Urinary bladder (tissue), 4 donors: Measurements from ENCODE around the gene SMO. TPM values are rescaled to one million over a fixed set of nuclear protein-coding genes. Genes with fewer than 3 reads are reported as not detected.
A peak's percentile ranks its signal among the peaks of the same experiment; 100 is the strongest.

Source experiments
- DNase-seq: peaks from one replicate; pipeline ENCODE4 v3.0.0-alpha.2; 2015; ENCODE audit errors: extremely low spot score
- H3K27ac ChIP-seq: one replicate; pipeline ENCODE4 v1.5.1; 2013; ENCODE audit warnings: low read depth, mild to moderate bottlenecking, moderate library complexity
- H3K36me3 ChIP-seq: one replicate; pipeline ENCODE4 v1.6.1; 2013; ENCODE audit warnings: mild to moderate bottlenecking, moderate library complexity; ENCODE audit not compliant: insufficient read depth
- H3K4me1 ChIP-seq: one replicate; pipeline ENCODE4 v1.6.1; 2013; ENCODE audit warnings: mild to moderate bottlenecking, moderate library complexity; ENCODE audit not compliant: insufficient read depth
- H3K4me3 ChIP-seq: one replicate; pipeline ENCODE4 v1.5.1; 2013; ENCODE audit warnings: low read depth, low read length
- WGBS: extraction: QIAGEN DNeasy Blood & Tissue Kit; methylation state at CpG from one replicate; pipeline ENCODE4 v1.1.7; 2013; 5-methylcytosine and 5-hydroxymethylcytosine counted together
- polyA plus RNA-seq: library from polyadenylated mRNA; stranded (reverse); fragments of 200-250 nt; gene quantifications from one replicate; pipeline ENCODE4 v1.2.3, GENCODE V29; 2013
- total RNA-seq: library from RNA; depleted of rRNA; stranded (reverse); fragments of >200 nt; gene quantifications from one replicate; pipeline ENCODE4 v1.2.3, GENCODE V29; 2014
- donor health status: healthy with polysubstance abuse.
- donor health status: healthy.

The SMO gene
- total RNA-seq: 35.2 TPM
- 16.7 TPM for polyA plus RNA-seq

DNA sequence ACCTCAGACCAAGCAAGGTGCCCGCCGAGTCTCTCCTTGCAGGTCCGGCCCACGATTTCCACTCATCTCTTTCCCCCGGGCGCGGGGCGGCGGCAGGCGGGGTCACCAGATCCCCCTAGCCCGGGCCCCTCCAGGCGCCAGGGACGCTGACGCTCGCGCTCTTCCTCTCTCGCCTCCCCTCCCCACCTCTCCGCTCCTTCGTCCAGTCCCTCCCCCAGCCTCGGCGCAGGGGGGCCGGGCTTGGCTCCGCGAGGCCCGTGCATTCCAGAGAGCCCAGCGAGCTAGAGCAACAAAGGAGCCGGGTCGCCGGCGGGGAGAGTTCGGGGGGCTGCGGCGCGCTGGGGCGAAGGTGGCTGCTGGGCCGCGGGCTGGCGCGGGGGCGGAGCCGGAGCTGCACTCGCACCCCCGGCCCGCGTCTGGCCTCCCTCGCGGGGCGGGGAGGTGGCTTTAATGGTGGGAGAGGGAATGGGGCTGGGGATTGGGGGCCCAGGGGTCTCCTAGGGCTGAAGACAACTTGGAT lies at the start of gene SMO:
Gene SMO, plus strand, starts transcription at position 262 of the 520 bp plus-strand sequence. CDS start 519 bp downstream, outside the sequence.
- WGBS: 2% methylated on average over 48 of the region's 48 CpGs
- Histone ChIP-seq H3K27ac (peak within 1 kb of the TSS; percentile 30), H3K4me1 (no peaks in the 10 kb centered on the region), H3K4me3 (peak within 1 kb of the TSS; percentile 76), H3K36me3 (no peaks in the 10 kb centered on the region)
- peak; percentile 78 for DNase-seq

DNA sequence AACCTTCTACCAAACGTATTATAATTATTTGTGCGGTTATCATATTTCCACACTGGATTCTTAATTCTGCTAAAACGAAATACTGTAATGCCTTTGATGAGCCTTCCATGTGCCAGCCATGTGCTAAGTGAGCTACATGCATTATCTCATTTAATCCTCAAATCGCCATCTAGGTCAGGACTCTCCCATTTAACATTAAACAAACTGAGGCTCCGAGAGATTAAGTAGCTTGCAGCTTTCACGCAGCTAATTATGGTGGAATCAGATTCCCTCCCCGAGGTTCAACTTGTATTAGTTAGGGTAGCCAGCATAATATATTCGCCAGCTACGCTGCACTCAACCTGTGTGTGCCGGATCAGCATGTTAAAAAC lies 44.7 kb upstream of the SMO start:
- WGBS: 50% methylated on average over 10 of the region's 10 CpGs
- no peak for DNase-seq
- peaks cover 4% of the 10 kb centered on the region for H3K4me1 ChIP-seq
- H3K4me3 ChIP-seq: no peak overlapping the region
- H3K36me3 ChIP-seq: no peaks in the 10 kb centered on the region
- no peak overlapping the region for H3K27ac ChIP-seq

DNA sequence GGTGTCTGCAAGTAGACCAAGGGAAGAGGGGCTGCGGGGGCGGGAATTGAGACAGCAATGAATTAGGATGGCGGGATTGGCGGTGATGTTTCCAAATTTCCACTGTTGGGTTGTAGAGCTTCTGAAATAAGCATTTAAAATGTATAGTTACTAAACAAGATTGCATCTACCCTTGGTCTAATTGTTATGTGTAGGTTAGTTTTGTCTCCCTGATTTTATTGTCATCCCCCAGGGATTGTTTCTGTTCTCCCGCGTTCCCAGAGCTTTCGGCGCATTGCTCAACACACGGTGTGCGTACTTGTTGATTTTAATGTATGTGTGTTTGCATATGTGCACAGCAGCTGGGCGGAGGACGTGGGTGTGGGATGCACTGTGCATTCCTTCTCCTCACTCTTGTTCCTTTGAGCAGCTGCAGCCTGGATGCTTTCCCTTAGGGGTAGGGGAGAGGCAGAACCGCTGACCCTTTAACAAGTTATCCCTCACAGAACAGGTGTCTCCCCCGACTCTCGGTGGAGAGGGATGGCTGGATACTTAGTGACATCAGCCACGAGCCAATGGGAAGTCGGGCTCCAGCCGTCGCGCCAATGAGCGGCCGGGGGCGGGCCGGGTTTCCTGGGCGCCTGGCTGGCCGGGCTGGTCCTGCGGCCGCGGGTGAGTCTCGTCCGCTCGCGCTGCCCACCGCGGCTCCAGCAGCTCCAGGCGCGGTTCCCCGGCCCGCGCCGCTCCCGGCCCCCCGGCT lies 44.2 kb upstream of the SMO start, which contains the start of gene TSPAN33:
Gene TSPAN33, plus strand, starts transcription at position 613 of the 739 bp plus-strand sequence. CDS start 274 bp downstream, outside the sequence.
- peak; percentile 46 for DNase-seq

DNA sequence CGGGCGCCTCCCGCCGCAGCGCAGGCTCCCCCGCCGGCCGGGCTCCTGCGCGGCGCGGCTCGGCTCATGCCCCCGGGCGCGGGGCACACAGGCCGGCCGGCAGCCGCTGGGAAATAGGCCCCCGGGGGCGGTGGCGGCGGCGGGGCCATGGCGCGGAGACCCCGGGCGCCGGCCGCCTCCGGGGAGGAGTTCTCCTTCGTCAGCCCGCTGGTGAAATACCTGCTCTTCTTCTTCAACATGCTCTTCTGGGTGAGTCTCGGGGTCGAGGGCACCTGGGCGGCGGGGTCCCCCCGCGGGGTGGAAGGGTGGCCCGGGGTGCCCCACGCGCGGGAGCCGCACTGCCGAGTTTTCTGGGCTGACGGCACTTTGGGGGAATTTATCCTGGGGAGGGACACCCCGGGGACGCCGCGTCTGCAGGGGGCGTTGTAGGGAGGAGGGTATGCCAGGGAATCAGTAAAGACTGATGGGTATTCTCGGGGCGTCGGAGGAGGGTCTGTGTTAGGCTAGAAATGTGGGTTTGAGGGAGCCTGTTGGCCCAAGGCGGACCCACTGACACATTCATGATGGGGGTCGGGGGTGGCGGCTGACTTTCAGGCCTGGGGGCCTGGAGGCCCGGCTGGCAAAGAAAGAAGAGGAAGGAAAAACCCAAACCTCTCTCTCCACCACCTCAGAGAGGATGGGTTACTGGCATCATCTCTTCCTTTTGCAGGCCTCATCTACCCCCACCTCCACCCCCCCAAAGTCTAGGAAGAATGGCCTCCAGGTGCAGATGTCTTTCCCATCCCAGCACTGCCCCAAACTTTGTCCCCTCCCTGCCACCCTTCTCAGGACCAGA lies 43.4 kb upstream of the SMO start:
- Histone ChIP-seq H3K36me3 (no peaks in the 10 kb centered on the region), H3K4me1 (peaks cover 4% of the 10 kb centered on the region), H3K27ac (no peak overlapping the region), H3K4me3 (peak overlapping the region; percentile 87)
- DNase-seq: no peak
- 8% methylated on average over 58 of the region's 58 CpGs for WGBS

More for the DNA sequence above, 44.2 kb upstream of the SMO start, which contains the start of gene TSPAN33:
- Histone ChIP-seq H3K27ac (no peak within 1 kb of the TSS), H3K4me1 (peaks cover 4% of the 10 kb centered on the region), H3K4me3 (peak within 1 kb of the TSS; percentile 87), H3K36me3 (no peaks in the 10 kb centered on the region)
- 1% methylated on average over 43 of the region's 43 CpGs for WGBS

DNA sequence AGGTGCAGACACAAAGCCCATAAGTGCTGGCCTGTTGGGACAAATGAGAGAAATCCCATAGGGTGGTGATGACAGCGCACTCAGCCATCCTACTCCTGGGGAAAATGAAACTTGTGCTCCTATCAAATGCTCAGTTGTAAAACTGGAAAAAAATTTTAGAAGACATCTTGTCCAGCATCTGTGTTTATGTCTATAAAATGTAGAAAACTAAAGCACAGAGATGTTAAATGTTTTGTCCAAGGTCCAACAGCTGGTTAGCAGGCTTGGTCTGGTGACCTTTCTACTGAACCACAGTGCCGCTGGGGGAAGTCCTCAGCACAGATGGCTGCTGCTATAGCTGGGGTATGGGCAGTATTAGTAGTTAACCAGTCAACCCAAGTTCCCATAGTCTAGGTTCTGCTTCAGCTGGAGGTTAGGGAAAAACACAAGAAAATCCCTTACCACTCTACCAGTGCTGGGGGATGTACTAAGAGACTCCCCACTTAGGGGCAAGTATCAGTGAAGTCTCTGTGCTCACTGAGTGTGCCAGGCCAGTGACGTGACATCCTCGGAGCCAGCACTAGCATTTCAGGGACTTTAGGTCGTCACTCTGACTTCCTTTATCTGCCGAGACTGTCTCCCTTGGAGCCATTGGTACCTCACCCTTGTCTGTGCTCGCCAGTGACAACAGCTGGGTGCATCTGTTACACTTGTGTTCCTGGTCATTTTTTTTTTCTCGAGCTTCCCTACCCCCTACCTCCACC lies 42.0 kb upstream of the SMO start:
- H3K4me3 ChIP-seq: no peak overlapping the region
- no peak for DNase-seq
- WGBS: 55% methylated on average over 8 of the region's 8 CpGs

DNA sequence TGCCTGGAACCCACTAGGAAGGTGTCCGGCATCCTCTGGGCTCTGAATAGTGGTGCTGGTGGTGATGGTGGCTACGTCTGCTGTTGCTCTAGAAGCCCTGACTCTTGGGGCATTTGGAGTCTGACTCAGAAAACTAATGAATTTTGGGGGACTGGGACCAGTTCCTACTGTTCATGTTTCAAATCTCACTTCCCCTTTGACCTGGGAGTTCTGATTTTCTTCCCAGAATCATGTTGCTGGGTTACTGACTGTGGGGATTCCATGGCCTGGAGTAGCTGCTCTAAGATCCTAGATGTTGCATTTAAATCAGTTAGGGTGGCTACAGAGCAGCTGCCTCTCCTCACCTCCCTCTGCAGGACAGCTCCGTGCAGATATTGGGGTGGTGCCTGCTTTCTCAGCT lies 40.7 kb upstream of the SMO start:
- H3K4me1 ChIP-seq: peaks cover 4% of the 10 kb centered on the region
- 56% methylated on average over 3 of the region's 3 CpGs for WGBS
- DNase-seq: no peak
- no peaks in the 10 kb centered on the region for H3K36me3 ChIP-seq
- H3K4me3 ChIP-seq: no peak overlapping the region
- no peak overlapping the region for H3K27ac ChIP-seq

More for the DNA sequence above, 42.0 kb upstream of the SMO start:
- Histone ChIP-seq H3K27ac (no peak overlapping the region), H3K4me1 (peaks cover 4% of the 10 kb centered on the region), H3K36me3 (no peaks in the 10 kb centered on the region)

DNA sequence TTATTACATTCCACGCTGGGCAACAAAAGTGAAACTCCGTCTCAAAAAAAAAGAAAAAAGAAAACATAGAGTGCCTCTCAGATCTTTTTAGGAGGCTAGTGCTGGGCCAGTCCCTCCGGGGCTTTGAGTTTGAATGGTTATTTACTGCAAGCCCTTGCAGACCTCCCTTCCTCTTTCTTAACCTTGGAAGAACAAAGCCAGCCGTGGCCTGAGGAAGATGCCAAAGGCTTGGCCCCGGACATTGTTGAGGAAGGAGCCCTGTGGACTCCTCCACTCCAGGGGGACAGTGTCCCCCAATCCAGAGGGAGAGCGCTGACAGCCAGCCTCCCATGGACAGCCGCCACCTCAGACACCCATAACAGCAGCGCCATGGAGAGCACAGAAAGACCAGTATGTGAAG lies 38.9 kb upstream of the SMO start:
- no peak overlapping the region for H3K4me3 ChIP-seq
- 80% methylated on average over 8 of the region's 8 CpGs for WGBS
- no peak overlapping the region for H3K27ac ChIP-seq
- H3K4me1 ChIP-seq: peaks cover 4% of the 10 kb centered on the region
- DNase-seq: no peak
- no peaks in the 10 kb centered on the region for H3K36me3 ChIP-seq

DNA sequence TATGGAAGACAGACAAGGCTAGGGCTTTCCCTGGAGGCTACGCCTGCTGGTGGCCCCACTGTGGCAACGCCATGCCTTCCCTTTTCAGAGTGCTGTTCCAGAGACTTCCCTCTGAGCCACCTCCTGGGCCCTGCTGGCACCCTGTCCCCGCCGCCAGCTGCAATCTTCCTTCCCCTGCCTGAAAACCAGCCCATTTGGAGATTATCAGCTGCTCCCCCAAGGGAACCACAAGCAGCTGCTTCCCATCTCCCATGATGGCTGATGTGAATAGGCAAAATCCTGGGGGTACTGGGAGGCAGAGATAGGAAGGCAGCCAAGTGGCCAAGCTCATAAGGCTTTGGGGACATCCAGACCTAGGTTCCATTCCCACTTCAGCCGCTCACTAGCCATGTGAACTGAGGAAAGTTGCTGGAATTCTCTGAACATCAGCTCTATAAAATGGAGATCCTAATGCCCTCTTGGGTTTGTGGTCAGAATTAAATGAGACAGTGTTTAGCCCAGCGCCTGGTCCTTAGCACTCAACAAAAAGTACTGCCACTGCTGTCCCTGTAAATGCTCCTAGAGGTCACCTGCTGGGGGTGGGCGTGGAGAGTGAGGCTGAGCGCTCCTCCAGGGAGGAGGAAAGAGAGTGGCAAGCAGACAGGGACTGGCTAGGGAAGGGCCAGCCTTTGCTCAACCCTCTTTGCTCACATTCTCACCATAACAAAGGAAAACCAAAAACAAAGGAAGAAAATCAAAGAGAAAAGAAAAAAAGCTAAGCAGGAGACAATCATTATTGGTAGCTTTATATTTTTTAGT lies 38.0 kb upstream of the SMO start:
- no peak for DNase-seq
- Histone ChIP-seq H3K4me1 (peaks cover under 1% of the 10 kb centered on the region), H3K27ac (no peak overlapping the region), H3K4me3 (no peak overlapping the region), H3K36me3 (no peaks in the 10 kb centered on the region)
- WGBS: 72% methylated on average over 8 of the region's 8 CpGs

DNA sequence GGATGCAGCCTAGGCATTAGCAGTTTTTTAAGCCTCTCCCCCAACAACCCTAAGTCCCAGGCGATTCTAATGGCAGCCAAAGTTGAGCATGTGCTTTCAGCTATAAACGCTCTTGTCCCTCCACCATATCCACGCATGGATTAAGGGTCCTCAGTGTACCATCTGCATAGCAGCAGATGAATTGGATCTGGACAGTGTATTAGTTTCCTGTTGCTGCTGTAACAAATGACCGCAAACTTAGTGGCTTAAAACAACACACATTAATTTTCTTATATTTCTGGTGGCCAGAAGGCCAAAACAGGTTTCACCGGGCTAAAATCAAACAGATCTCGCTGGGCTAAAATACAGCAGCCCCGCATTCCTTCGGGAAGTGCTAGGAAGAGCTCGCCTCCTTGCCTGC lies 30.8 kb upstream of the SMO start:
- Histone ChIP-seq H3K4me3 (no peak overlapping the region), H3K27ac (no peak overlapping the region), H3K36me3 (no peaks in the 10 kb centered on the region), H3K4me1 (no peaks in the 10 kb centered on the region)
- no peak for DNase-seq
- WGBS: 94% methylated on average over 9 of the region's 9 CpGs

DNA sequence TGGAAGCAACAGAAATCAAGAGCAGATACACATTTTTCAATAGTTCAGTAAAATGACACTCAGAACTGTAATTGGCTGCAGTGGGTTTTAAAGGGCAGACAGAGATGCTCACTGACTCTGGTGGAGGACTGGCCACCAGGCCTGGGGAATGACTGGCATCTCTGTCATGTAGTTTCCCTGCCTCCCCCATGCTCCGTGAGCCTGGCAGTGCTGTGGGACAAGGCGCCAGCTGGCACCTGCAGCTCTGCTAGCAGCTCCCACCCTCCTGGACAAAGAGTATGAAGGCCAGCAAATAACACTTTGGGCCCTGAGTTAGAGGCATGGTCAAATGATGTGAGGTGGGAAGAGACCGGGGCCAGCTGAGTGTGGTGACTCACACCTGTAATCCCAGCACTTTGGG lies 28.9 kb upstream of the SMO start:
- Histone ChIP-seq H3K27ac (no peak overlapping the region), H3K4me3 (no peak overlapping the region), H3K4me1 (no peaks in the 10 kb centered on the region), H3K36me3 (no peaks in the 10 kb centered on the region)
- WGBS: 91% methylated on average over 3 of the region's 3 CpGs
- DNase-seq: no peak

DNA sequence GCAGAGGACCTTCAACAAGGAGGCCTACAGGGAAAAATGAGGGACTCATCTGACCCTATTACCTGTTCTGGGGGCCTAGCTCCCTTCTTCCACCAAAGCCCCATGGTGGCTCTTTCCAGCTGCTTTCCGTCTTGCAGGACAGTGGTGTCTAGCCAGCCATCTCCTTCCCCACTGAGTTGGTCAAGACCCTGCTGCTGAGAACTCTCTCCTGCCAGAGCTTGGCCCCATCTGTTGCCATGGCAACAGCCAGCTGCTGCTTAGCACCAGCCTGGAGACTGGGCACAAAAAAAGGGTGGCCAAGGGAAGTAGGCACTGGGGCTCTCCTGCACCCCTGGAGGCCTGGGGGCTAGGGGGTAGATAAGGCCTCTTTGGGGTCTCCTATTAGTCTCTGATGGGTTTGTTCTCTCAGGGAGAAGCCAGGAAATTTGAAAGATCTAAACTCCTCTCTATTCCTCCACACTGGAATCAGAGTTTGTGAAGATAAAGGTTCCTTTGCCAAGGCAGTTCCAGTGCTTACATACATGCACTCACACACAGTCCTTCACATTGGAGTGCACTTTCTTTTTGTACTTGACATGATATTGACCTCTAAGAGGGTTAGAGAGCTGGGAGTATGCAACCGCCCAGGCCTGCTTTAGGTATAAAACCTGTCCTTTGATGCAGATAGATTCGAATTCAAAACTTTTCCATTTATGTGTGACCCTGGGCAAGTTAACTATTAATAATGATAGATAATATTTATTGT lies 28.1 kb upstream of the SMO start:
- no peak for DNase-seq
- no peak overlapping the region for H3K27ac ChIP-seq
- WGBS: 92% methylated on average over 3 of the region's 3 CpGs

DNA sequence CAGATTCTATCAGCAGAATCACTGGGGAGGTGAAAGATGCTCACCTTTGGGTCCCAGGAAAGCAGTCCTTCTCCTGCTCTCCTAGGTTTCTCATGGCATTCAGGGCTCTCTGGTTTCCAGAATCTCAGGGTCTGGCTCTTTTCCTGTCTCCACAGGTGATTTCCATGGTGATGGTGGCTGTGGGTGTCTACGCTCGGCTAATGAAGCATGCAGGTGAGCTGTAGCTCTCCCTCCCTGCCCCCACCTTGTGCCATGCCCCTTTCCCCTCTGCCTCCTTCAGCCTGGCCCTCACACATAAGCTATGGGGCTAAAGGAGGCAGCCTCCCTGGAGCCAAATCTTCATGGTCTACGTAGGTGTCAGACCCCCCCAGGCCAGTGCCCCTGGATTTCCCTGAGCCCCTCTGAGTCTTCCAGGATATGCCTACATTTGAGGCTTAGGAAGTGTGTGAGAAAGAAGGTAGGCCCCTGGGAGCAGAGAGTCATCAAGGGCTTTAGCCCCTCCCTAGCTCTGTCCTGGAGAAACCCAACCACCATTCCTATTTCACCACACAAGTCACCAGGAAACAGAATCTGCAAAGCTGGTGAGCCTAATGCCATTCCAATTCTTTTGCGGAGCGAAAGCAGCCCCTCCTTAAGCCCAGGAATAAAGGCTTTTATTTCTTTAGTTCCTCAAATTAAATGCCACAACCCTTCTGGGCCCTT lies 26.8 kb upstream of the SMO start:
- Histone ChIP-seq H3K4me3 (no peak overlapping the region), H3K27ac (no peak overlapping the region), H3K4me1 (no peaks in the 10 kb centered on the region), H3K36me3 (no peaks in the 10 kb centered on the region)
- 87% methylated on average over 5 of the region's 5 CpGs for WGBS
- DNase-seq: no peak

More for the DNA sequence above, 28.1 kb upstream of the SMO start:
- H3K4me1 ChIP-seq: no peaks in the 10 kb centered on the region
- no peak overlapping the region for H3K4me3 ChIP-seq
- H3K36me3 ChIP-seq: no peaks in the 10 kb centered on the region
